Measurements from ENCODE around the gene SREK1IP1. TPM values are rescaled to one million over a fixed set of nuclear protein-coding genes. Genes with fewer than 3 reads are reported as not detected.

Gene SREK1IP1
- total RNA-seq, 1 experiment from 2014 or later, result 31.7 TPM

- Histone ChIP-seq H3K4me3 (ENCODE audit: low read depth, low read length, poor library complexity, severe bottlenecking) (peak overlapping the region; percentile 37), H3K9me3 (ENCODE audit: low read depth, low read length, poor library complexity, severe bottlenecking) (no peaks in the 10 kb centered on the region), H3K36me3 (ENCODE audit: insufficient read depth, low read length, poor library complexity, severe bottlenecking) (no peaks in the 10 kb centered on the region), H3K4me1 (ENCODE audit: insufficient read depth, low read length, poor library complexity, severe bottlenecking) (no peaks in the 10 kb centered on the region), H3K27ac (ENCODE audit: low read depth, low read length, poor library complexity, severe bottlenecking) (no peak overlapping the region), H3K27me3 (replicated peaks; ENCODE audit: insufficient read depth, low read depth, low read length, poor library complexity) (peaks cover 65% of the 10 kb centered on the region)
- TF ChIP-seq EZH2 (IDR thresholded peaks at IDR 0.05; ENCODE audit: borderline replicate concordance, low read depth, low read length, poor library complexity, severe bottlenecking) (no peak), CTCF (conservative IDR thresholded peaks at IDR 0.05; ENCODE audit: low read depth, low read length) (no peak)
- CTCF ChIA-PET, result no interaction called here
- intact Hi-C loops (cut with micrococcal nuclease; ENCODE audit: unreplicated experiment), result no loop called here
- BruUV-seq (replicated peaks), result no TSS peak
- POLR2A ChIA-PET (ENCODE audit: low non-redundant PET), result no interaction called here
- DNase-seq (ENCODE audit: low spot score), result no peak
Observed at GRCh38 chr5:64690104-64690416, 78.4 kb downstream of the SREK1IP1 start.

DNA sequence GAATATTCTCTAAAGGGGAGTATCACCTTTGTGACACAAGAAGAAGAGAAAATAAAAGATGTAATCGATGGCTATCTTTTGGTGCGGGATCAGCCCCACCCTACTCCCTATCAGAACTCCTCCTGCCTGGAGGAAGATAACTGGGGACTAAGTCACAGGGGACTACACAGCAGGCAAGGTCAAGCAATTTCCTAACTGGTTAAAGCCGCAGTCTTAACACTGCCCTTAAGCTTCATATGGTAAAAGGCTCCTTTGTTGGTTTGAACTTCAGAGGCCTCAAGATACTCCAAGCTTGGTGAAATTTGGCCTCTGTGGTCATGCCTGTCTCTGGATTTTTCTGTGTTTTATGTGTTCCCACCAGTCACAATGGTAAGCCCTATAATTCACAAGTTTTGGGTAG, 79.5 kb downstream of the SREK1IP1 start:
- no peak for TF ChIP-seq EZH2 (IDR thresholded peaks at IDR 0.05; ENCODE audit: borderline replicate concordance, low read depth, low read length, poor library complexity, severe bottlenecking)
- no peak for TF ChIP-seq CTCF (conservative IDR thresholded peaks at IDR 0.05; ENCODE audit: low read depth, low read length)
- H3K27ac ChIP-seq (ENCODE audit: low read depth, low read length, poor library complexity, severe bottlenecking), result no peak overlapping the region
- CTCF ChIA-PET, result no interaction called here
- no peak for DNase-seq (ENCODE audit: low spot score)
- peaks cover 58% of the 10 kb centered on the region for H3K27me3 ChIP-seq (replicated peaks; ENCODE audit: insufficient read depth, low read depth, low read length, poor library complexity)
- no peaks in the 10 kb centered on the region for H3K4me1 ChIP-seq (ENCODE audit: insufficient read depth, low read length, poor library complexity, severe bottlenecking)
- no peaks in the 10 kb centered on the region for H3K36me3 ChIP-seq (ENCODE audit: insufficient read depth, low read length, poor library complexity, severe bottlenecking)
- H3K9me3 ChIP-seq (ENCODE audit: low read depth, low read length, poor library complexity, severe bottlenecking), result no peaks in the 10 kb centered on the region
- BruUV-seq (replicated peaks), result no TSS peak
- H3K4me3 ChIP-seq (ENCODE audit: low read depth, low read length, poor library complexity, severe bottlenecking), result no peak overlapping the region
- POLR2A ChIA-PET (ENCODE audit: low non-redundant PET), result no interaction called here
- intact Hi-C loops (cut with micrococcal nuclease; ENCODE audit: unreplicated experiment), result no loop called here

- intact Hi-C loops (cut with micrococcal nuclease; ENCODE audit: unreplicated experiment), result no loop called here
- DNase-seq (ENCODE audit: low spot score), result no peak
- H3K4me3 ChIP-seq (ENCODE audit: low read depth, low read length, poor library complexity, severe bottlenecking), result no peak overlapping the region
- H3K9me3 ChIP-seq (ENCODE audit: low read depth, low read length, poor library complexity, severe bottlenecking), result no peaks in the 10 kb centered on the region
- POLR2A ChIA-PET (ENCODE audit: low non-redundant PET), result interaction anchor here (0.6 kb wide), 1 partner anchor 1037 kb away, joined by 5 read pairs; no protein-coding TSS in a partner anchor
- no peaks in the 10 kb centered on the region for H3K4me1 ChIP-seq (ENCODE audit: insufficient read depth, low read length, poor library complexity, severe bottlenecking)
- H3K36me3 ChIP-seq (ENCODE audit: insufficient read depth, low read length, poor library complexity, severe bottlenecking), result no peaks in the 10 kb centered on the region
- BruUV-seq (replicated peaks), result no TSS peak
- no peak overlapping the region for H3K27ac ChIP-seq (ENCODE audit: low read depth, low read length, poor library complexity, severe bottlenecking)
- H3K27me3 ChIP-seq (replicated peaks; ENCODE audit: insufficient read depth, low read depth, low read length, poor library complexity), result peaks cover 53% of the 10 kb centered on the region
- TF ChIP-seq EZH2 (IDR thresholded peaks at IDR 0.05; ENCODE audit: borderline replicate concordance, low read depth, low read length, poor library complexity, severe bottlenecking), result no peak
- TF ChIP-seq CTCF (conservative IDR thresholded peaks at IDR 0.05; ENCODE audit: low read depth, low read length), result no peak
- CTCF ChIA-PET, result no interaction called here
Observed at GRCh38 chr5:64688391-64688790, 80.1 kb downstream of the SREK1IP1 start.
